ENCODE results near the gene TSPAN4. TPM values are rescaled to one million over a fixed set of nuclear protein-coding genes. Genes with fewer than 3 reads are reported as not detected.

TSPAN4 gene
- total and polyA plus RNA-seq, 11 donors, result 22.7 to 93.0 (median 31.3) TPM

DNA sequence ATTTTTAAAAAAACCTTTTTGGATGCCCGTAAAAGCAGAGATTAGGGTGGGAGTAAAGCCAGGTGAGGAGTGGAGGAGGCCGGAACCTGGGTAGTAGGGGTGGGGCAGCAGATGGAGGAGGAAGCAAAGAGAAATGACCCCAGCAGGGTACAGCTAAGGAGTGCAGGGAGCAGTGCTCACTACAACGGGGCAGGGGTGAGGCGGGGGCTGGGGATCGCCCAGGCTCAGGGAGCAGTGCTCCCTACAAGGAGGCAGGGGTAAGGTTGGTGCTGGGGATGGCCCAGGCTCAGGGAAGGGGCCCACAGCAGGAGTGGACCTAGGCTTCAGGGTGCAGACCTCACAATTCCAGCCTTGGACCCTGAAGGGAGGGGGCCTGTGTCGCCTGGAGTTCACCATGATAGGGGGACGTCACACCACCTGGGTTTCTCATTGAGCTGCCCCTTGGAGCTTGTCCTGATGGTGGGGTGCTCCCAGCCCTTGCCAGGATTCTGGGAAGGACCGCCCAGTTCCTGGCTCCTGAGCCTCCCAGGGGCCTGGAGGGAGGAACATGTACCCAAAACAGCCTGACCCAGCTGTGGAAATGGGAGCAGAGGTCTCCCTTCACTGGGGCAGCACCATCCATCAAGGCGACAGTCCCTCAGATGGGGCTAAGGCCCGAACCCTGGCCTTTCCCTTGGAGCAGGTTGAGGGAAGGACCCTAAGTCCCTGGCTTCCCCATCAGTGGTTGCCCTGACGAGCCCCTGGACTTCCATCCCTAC, 26.8 kb upstream of the TSPAN4 start:
- Histone ChIP-seq H3K4me3 (no peak overlapping the region), H3K27me3 (no peaks in the 10 kb centered on the region), H3K36me3 (peaks cover 0 to 42% (median 32%) of the 10 kb centered on the region in 9 donors), H3K9me3 (no peaks in the 10 kb centered on the region), H3K27ac (no peak overlapping the region), H3K4me1 (peaks cover 5 to 27% (median 23%) of the 10 kb centered on the region in 12 donors)
- WGBS, 4 donors, result 86 to 92% (median 90%) methylated on average over 11 of the region's 11 CpGs
- intact Hi-C loops (cut with DNase I), result no loop called here
- DNase-seq (no peak), ATAC-seq (no peak)
- TF ChIP-seq, protein P1, sequence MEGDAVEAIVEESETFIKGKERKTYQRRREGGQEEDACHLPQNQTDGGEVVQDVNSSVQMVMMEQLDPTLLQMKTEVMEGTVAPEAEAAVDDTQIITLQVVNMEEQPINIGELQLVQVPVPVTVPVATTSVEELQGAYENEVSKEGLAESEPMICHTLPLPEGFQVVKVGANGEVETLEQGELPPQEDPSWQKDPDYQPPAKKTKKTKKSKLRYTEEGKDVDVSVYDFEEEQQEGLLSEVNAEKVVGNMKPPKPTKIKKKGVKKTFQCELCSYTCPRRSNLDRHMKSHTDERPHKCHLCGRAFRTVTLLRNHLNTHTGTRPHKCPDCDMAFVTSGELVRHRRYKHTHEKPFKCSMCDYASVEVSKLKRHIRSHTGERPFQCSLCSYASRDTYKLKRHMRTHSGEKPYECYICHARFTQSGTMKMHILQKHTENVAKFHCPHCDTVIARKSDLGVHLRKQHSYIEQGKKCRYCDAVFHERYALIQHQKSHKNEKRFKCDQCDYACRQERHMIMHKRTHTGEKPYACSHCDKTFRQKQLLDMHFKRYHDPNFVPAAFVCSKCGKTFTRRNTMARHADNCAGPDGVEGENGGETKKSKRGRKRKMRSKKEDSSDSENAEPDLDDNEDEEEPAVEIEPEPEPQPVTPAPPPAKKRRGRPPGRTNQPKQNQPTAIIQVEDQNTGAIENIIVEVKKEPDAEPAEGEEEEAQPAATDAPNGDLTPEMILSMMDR (IDR thresholded peaks at IDR 0.05), result no peak
- TF ChIP-seq POLR2A (IDR thresholded peaks at IDR 0.05), result no peak

DNA sequence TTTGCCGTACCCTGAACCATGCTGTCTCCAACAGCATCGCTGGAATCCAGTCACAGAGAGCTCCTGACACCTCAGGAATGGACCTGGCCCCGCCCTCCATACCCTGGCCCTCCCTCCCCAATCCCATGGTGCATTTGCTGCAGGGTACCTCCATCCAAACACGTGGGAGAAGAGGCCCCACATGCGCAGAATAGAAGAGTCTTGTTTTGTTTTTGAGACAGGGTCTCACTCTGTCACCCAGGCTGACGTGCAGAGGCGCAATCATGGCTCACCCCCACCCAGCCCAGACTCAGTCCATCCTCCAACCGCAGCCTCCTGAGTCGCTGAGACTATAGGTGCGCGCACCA, 26.2 kb upstream of the TSPAN4 start:
- Histone ChIP-seq H3K4me1 (peaks cover 7 to 27% (median 23%) of the 10 kb centered on the region in 12 donors), H3K4me3 (no peak overlapping the region), H3K27me3 (no peaks in the 10 kb centered on the region), H3K9me3 (no peaks in the 10 kb centered on the region), H3K36me3 (peaks cover 0 to 39% (median 30%) of the 10 kb centered on the region in 9 donors), H3K27ac (no peak overlapping the region)
- ATAC-seq (no peak), DNase-seq (no peak)
- intact Hi-C loops (cut with DNase I), result no loop called here
- 78 to 84% (median 82%) methylated on average over 11 of the region's 11 CpGs for WGBS, 4 donors
- TF ChIP-seq POLR2A (IDR thresholded peaks at IDR 0.05), result no peak
- TF ChIP-seq, protein P1 (IDR thresholded peaks at IDR 0.05), result no peak

DNA sequence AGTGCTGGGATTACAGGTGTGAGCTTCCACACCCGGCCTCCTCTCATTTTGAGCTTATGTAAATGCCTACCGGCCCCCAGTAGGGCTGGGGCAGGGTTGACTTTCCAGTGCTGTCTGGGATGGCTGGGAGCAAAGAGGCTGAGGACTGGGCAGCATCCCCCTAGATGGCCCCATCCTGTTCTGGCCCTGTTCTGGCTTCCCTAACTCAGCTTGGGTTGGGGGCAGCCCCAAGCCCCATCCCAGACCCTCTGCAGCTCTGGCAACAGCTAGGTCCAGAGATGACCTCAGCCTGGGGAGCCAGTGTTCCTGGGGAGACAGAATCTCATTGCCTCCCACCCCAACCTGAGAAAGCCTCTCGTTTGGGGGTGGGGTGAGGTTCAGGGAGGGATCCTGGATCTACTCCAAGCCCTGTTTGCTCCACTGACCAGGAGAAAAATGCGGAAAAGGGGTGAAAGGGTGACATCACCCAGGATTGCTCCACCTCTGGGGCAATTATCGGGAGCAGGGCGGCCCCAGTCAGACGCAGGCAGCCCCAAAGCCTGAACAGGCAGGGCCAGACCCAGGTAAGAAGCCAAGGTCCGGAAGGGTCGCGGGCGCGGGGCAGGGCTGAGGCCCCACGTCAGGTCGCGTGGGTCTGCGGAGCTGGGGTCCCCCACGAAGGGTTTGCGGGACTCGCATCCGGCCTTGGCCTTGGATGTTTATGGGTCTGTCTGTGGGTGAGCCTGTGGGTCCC, 24.1 kb upstream of the TSPAN4 start, which contains the start of gene PNPLA2:
TSS of gene PNPLA2 (plus strand) at position 519 of the 733 bp plus-strand sequence. CDS start 805 bp downstream, outside the sequence.
- H3K9me3 ChIP-seq, result no peaks in the 10 kb centered on the region
- ATAC-seq (no peak), DNase-seq (no peak)
- H3K4me3 ChIP-seq, result peak within 1 kb of the TSS; percentile 74 to 99 (median 88)
- TF ChIP-seq POLR2A (IDR thresholded peaks at IDR 0.05), result no peak
- TF ChIP-seq, protein P1 (IDR thresholded peaks at IDR 0.05), result no peak
- H3K27me3 ChIP-seq, result no peaks in the 10 kb centered on the region
- H3K4me1 ChIP-seq, result peaks cover 10 to 40% (median 27%) of the 10 kb centered on the region in 12 donors
- intact Hi-C loops (cut with DNase I), result loop anchor here in 1 of 10 donors (1.0 kb wide), 1 partner anchor 9 kb away; the partner anchor contains the start of gene RPLP2
- peaks cover 0 to 34% (median 22%) of the 10 kb centered on the region in 9 donors for H3K36me3 ChIP-seq
- peak within 1 kb of the TSS; percentile 91 to 100 (median 96) for H3K27ac ChIP-seq
- WGBS, 4 donors, result 26 to 37% (median 28%) methylated on average over 18 to 20 of the region's 20 CpGs

All from heart left ventricle (tissue), 16 donors.